WTC11 (cell line): ENCODE data around the gene TARP.

Experiments
- ATAC-seq: fragments of 200-7000 bp; cut with Tn5 transposase; 2 replicates; pipeline ENCODE4 v1.10.0; 2021; ENCODE audit warnings: mild to moderate bottlenecking, moderate library complexity
- CTCF ChIA-PET: fragments of 300-600 bp; sonication (Branson Sonifier 250); formaldehyde crosslinking; loops from one replicate; lab custom pipeline; 2021; ENCODE audit warnings: antibody characterized with exemption; lab: Charles Lee
- POLR2A ChIA-PET: fragments of 350-600 bp; sonication (Branson Sonifier 250); formaldehyde crosslinking; loops from one replicate; lab custom pipeline; 2021; ENCODE audit warnings: antibody characterized with exemption; lab: Charles Lee
- DNase-seq: peaks from one replicate; pipeline ENCODE4 v3.0.0; 2021; ENCODE audit warnings: low spot score
- H3K27ac Mint-ChIP-seq: 2 replicates; pipeline ENCODE4 v1.8.0; 2021; ENCODE audit warnings: mixed read lengths
- H3K27me3 Mint-ChIP-seq: 2 replicates; pipeline ENCODE4 v1.8.0; 2021; ENCODE audit warnings: low read depth, mild to moderate bottlenecking, moderate library complexity, mixed read lengths
- H3K36me3 Mint-ChIP-seq: 2 replicates; pipeline ENCODE4 v1.8.0; 2021; ENCODE audit warnings: mixed read lengths
- H3K4me1 Mint-ChIP-seq: 2 replicates; pipeline ENCODE4 v1.8.0; 2022; ENCODE audit warnings: mixed read lengths
- H3K4me3 Mint-ChIP-seq: 2 replicates; pipeline ENCODE4 v1.8.0; 2021; ENCODE audit warnings: mild to moderate bottlenecking, moderate library complexity, mixed read lengths
- H3K9me3 Mint-ChIP-seq: 2 replicates; pipeline ENCODE4 v1.8.0; 2021; ENCODE audit warnings: mixed read lengths
- CBFB ChIP-seq: sonication (generic); formaldehyde crosslinking; IDR thresholded peaks from 2 replicates; pipeline ENCODE4 v1.8.1; 2022; ENCODE audit warnings: mild to moderate bottlenecking, low read depth, missing genetic modification reagents
- CTCF ChIP-seq: fragments of 200-600 bp; IDR thresholded peaks from 2 replicates; pipeline ENCODE4 v1.8.0; 2022; ENCODE audit warnings: antibody characterized with exemption
- E2F5 ChIP-seq: sonication (generic); formaldehyde crosslinking; IDR thresholded peaks from 2 replicates; pipeline ENCODE4 v1.8.1; 2022; ENCODE audit warnings: mild to moderate bottlenecking, moderate library complexity, missing genetic modification reagents
- ELF4 ChIP-seq: sonication (generic); formaldehyde crosslinking; IDR thresholded peaks from 2 replicates; pipeline ENCODE4 v1.8.1; 2022; ENCODE audit warnings: low read depth, mild to moderate bottlenecking, moderate library complexity, missing genetic modification reagents
- ESRRA ChIP-seq: sonication (generic); formaldehyde crosslinking; IDR thresholded peaks from 2 replicates; pipeline ENCODE4 v1.8.1; 2022; ENCODE audit warnings: mild to moderate bottlenecking, missing genetic modification reagents, borderline replicate concordance
- FOXJ3 ChIP-seq: sonication (generic); formaldehyde crosslinking; IDR thresholded peaks from 2 replicates; pipeline ENCODE4 v1.9.0; 2021; ENCODE audit warnings: missing genetic modification reagents, mild to moderate bottlenecking, borderline replicate concordance
- FOXP1 ChIP-seq: sonication (generic); formaldehyde crosslinking; IDR thresholded peaks from 2 replicates; pipeline ENCODE4 v1.8.0; 2022; ENCODE audit warnings: missing genetic modification reagents, mild to moderate bottlenecking, moderate library complexity, borderline replicate concordance
- GRHL2 ChIP-seq: fragments of 250-450 bp; sonication (Bioruptor Pico); IDR thresholded peaks from 2 replicates; pipeline ENCODE4 v1.8.0; 2022; ENCODE audit warnings: mild to moderate bottlenecking, moderate library complexity; ENCODE audit not compliant: insufficient replicate concordance, severe bottlenecking
- GTF2I ChIP-seq: fragments of 250-450 bp; sonication (Bioruptor Pico); conservative IDR thresholded peaks from 2 replicates; pipeline ENCODE4 v1.4.0; 2021; ENCODE audit warnings: mild to moderate bottlenecking
- JUN ChIP-seq: sonication (generic); formaldehyde crosslinking; IDR thresholded peaks from 2 replicates; pipeline ENCODE4 v1.8.0; 2023; ENCODE audit warnings: mild to moderate bottlenecking, missing genetic modification reagents
- KAT7 ChIP-seq: sonication (generic); formaldehyde crosslinking; IDR thresholded peaks from 2 replicates; pipeline ENCODE4 v1.8.1; 2023; ENCODE audit warnings: missing genetic modification reagents, mild to moderate bottlenecking, borderline replicate concordance
- MLX ChIP-seq: sonication (generic); formaldehyde crosslinking; IDR thresholded peaks from 2 replicates; pipeline ENCODE4 v1.8.1; 2023; ENCODE audit warnings: mild to moderate bottlenecking, missing genetic modification reagents, moderate library complexity
- NFYB ChIP-seq: sonication (generic); formaldehyde crosslinking; conservative IDR thresholded peaks from 2 replicates; pipeline ENCODE4 v1.8.0; 2022; ENCODE audit warnings: low read depth, missing genetic modification reagents
- NR1H2 ChIP-seq: sonication (generic); formaldehyde crosslinking; IDR thresholded peaks from 2 replicates; pipeline ENCODE4 v1.9.0; 2021; ENCODE audit warnings: mild to moderate bottlenecking, moderate library complexity, missing genetic modification reagents
- ZNF138 ChIP-seq: sonication (generic); formaldehyde crosslinking; conservative IDR thresholded peaks from 2 replicates; pipeline ENCODE4 v1.8.1; 2022; ENCODE audit warnings: mild to moderate bottlenecking, moderate library complexity, missing genetic modification reagents
- ZNF671 ChIP-seq: fragments of 250-450 bp; sonication (Bioruptor Pico); IDR thresholded peaks from 2 replicates; pipeline ENCODE4 v1.8.0; 2021; ENCODE audit warnings: mild to moderate bottlenecking
- TF ChIP-seq, protein P1 (sequence below): sonication (generic); formaldehyde crosslinking; conservative IDR thresholded peaks from 2 replicates; pipeline ENCODE4 v1.8.1; 2022; ENCODE audit warnings: mild to moderate bottlenecking, missing genetic modification reagents
- TF ChIP-seq, protein P2 (sequence below): sonication (generic); formaldehyde crosslinking; IDR thresholded peaks from 2 replicates; pipeline ENCODE4 v1.8.1; 2023; ENCODE audit warnings: mild to moderate bottlenecking, missing genetic modification reagents, moderate library complexity
- TF ChIP-seq, protein P3 (sequence below): sonication (generic); formaldehyde crosslinking; IDR thresholded peaks from 2 replicates; pipeline ENCODE4 v1.8.1; 2022; ENCODE audit warnings: low read depth, missing genetic modification reagents, borderline replicate concordance
- TF ChIP-seq, protein P4 (sequence below): sonication (generic); formaldehyde crosslinking; IDR thresholded peaks from 2 replicates; pipeline ENCODE4 v1.8.1; 2022; ENCODE audit warnings: mild to moderate bottlenecking, missing genetic modification reagents, moderate library complexity, borderline replicate concordance
- TF ChIP-seq, protein P5 (sequence below): sonication (generic); formaldehyde crosslinking; IDR thresholded peaks from 2 replicates; pipeline ENCODE4 v1.8.0; 2022; ENCODE audit warnings: mild to moderate bottlenecking, missing genetic modification reagents

The TARP gene

GRCh38 chr7:38294926-38295325 lies 21.5 kb upstream of the TARP start (continued):
- TF ChIP-seq FOXP1 (CRISPR knock-in tag) (no peak), CBFB (no peak), GTF2I (CRISPR knock-in tag) (no peak)
- TF ChIP-seq, protein P1, sequence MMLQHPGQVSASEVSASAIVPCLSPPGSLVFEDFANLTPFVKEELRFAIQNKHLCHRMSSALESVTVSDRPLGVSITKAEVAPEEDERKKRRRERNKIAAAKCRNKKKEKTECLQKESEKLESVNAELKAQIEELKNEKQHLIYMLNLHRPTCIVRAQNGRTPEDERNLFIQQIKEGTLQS, result no peak

- Mint-ChIP-seq H3K9me3 (no peaks in the 10 kb centered on the region), H3K36me3 (no peaks in the 10 kb centered on the region), H3K4me3 (no peak overlapping the region), H3K27me3 (no peaks in the 10 kb centered on the region; the same call in 1 of the 2 replicates), H3K27ac (no peak overlapping the region), H3K4me1 (no peaks in the 10 kb centered on the region)
- TF ChIP-seq, protein P2, sequence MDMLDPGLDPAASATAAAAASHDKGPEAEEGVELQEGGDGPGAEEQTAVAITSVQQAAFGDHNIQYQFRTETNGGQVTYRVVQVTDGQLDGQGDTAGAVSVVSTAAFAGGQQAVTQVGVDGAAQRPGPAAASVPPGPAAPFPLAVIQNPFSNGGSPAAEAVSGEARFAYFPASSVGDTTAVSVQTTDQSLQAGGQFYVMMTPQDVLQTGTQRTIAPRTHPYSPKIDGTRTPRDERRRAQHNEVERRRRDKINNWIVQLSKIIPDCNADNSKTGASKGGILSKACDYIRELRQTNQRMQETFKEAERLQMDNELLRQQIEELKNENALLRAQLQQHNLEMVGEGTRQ (CRISPR knock-in tag), result no peak
- TF ChIP-seq, protein P3, sequence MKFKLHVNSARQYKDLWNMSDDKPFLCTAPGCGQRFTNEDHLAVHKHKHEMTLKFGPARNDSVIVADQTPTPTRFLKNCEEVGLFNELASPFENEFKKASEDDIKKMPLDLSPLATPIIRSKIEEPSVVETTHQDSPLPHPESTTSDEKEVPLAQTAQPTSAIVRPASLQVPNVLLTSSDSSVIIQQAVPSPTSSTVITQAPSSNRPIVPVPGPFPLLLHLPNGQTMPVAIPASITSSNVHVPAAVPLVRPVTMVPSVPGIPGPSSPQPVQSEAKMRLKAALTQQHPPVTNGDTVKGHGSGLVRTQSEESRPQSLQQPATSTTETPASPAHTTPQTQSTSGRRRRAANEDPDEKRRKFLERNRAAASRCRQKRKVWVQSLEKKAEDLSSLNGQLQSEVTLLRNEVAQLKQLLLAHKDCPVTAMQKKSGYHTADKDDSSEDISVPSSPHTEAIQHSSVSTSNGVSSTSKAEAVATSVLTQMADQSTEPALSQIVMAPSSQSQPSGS, result no peak
- no peak for TF ChIP-seq ZNF138 (CRISPR knock-in tag)
- no peak for TF ChIP-seq GRHL2 (CRISPR knock-in tag)
- no peak for TF ChIP-seq NR1H2
- no peak for TF ChIP-seq FOXJ3 (CRISPR knock-in tag)
- TF ChIP-seq E2F5 (CRISPR knock-in tag), result no peak
- TF ChIP-seq MLX (CRISPR knock-in tag), result no peak
- TF ChIP-seq, protein P4, sequence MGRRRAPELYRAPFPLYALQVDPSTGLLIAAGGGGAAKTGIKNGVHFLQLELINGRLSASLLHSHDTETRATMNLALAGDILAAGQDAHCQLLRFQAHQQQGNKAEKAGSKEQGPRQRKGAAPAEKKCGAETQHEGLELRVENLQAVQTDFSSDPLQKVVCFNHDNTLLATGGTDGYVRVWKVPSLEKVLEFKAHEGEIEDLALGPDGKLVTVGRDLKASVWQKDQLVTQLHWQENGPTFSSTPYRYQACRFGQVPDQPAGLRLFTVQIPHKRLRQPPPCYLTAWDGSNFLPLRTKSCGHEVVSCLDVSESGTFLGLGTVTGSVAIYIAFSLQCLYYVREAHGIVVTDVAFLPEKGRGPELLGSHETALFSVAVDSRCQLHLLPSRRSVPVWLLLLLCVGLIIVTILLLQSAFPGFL, result no peak
- no peak for TF ChIP-seq NFYB (CRISPR knock-in tag)
- TF ChIP-seq, protein P1, result no peak
- TF ChIP-seq JUN (CRISPR knock-in tag), result no peak
- TF ChIP-seq, protein P5, sequence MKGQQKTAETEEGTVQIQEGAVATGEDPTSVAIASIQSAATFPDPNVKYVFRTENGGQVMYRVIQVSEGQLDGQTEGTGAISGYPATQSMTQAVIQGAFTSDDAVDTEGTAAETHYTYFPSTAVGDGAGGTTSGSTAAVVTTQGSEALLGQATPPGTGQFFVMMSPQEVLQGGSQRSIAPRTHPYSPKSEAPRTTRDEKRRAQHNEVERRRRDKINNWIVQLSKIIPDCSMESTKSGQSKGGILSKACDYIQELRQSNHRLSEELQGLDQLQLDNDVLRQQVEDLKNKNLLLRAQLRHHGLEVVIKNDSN (CRISPR knock-in tag), result no peak
- TF ChIP-seq ZNF671 (CRISPR knock-in tag), result no peak
- no peak for TF ChIP-seq ELF4 (CRISPR knock-in tag)
- no peak for TF ChIP-seq ESRRA (CRISPR knock-in tag)
- TF ChIP-seq KAT7 (CRISPR knock-in tag), result no peak
- TF ChIP-seq CTCF, result no peak
- ATAC-seq (no peak), DNase-seq (no peak)
- ChIA-PET POLR2A (no interaction called here), CTCF (interaction anchor here (1.0 to 1.5 kb wide), 2 partner anchors 39 to 43 kb away, joined by 4 to 8 read pairs; no protein-coding TSS in a partner anchor)
These were observed 19.0 kb upstream of the TARP start for GRCh38 chr7:38292442-38292841.
